Midbrain (tissue), 1 donor: ENCODE data around the gene LDHB.
"Not testable (repeated sequence)": the region's sequence is repeated elsewhere in the genome, so short reads cannot be mapped to it uniquely, and the experiment has no call there.

Experiments used
- DNase-seq: peaks from one replicate; lab custom pipeline; 2025; lab: John Stamatoyannopoulos, UW

LDHB gene

GRCh38 chr12:21657326-21658077, at the start of gene LDHB:
LDHB (minus strand) TSS chr12:21657842; CDS start chr12:21654671, 3,171 bp downstream.
- DNase-seq = peak; percentile 92

GRCh38 chr12:21704847-21705246, 47.2 kb upstream of the LDHB start:
- DNase-seq = no peak

GRCh38 chr12:21699851-21700250, 42.2 kb upstream of the LDHB start:
- no peak for DNase-seq

GRCh38 chr12:21697904-21698630, 40.4 kb upstream of the LDHB start:
- DNase-seq = peak; percentile 30

- no peak for DNase-seq
Measured at GRCh38 chr12:21696625-21697024, 39.0 kb upstream of the LDHB start.

- DNase-seq = no peak
Measured at GRCh38 chr12:21695986-21696385, 38.3 kb upstream of the LDHB start.

GRCh38 chr12:21694660-21695059, 37.0 kb upstream of the LDHB start:
- no peak for DNase-seq

- no peak for DNase-seq
Measured at GRCh38 chr12:21691515-21691914, 33.9 kb upstream of the LDHB start.

GRCh38 chr12:21690704-21691368, 33.2 kb upstream of the LDHB start:
- DNase-seq = no peak

- DNase-seq = no peak
Measured at GRCh38 chr12:21683115-21683514, 25.5 kb upstream of the LDHB start.

GRCh38 chr12:21678959-21679358, 21.3 kb upstream of the LDHB start:
- no peak for DNase-seq

- DNase-seq = no peak
Measured at GRCh38 chr12:21677622-21678277, 20.1 kb upstream of the LDHB start.

- DNase-seq = no peak
Measured at GRCh38 chr12:21677204-21677603, 19.6 kb upstream of the LDHB start.

- DNase-seq = no peak
Measured at GRCh38 chr12:21676776-21677175, 19.1 kb upstream of the LDHB start.

GRCh38 chr12:21675641-21676040, 18.0 kb upstream of the LDHB start:
- no peak for DNase-seq

GRCh38 chr12:21675096-21675495, 17.5 kb upstream of the LDHB start:
- DNase-seq = no peak

- DNase-seq = not testable (repeated sequence)
Measured at GRCh38 chr12:21673830-21674552, 16.3 kb upstream of the LDHB start.

GRCh38 chr12:21672146-21672545, 14.5 kb upstream of the LDHB start:
- DNase-seq = no peak

GRCh38 chr12:21666722-21667121, 9.1 kb upstream of the LDHB start:
- no peak for DNase-seq

- DNase-seq = no peak
Measured at GRCh38 chr12:21665816-21666215, 8.2 kb upstream of the LDHB start.

- no peak for DNase-seq
Measured at GRCh38 chr12:21662122-21662792, 4.6 kb upstream of the LDHB start.
